ENCODE results near the gene NR5A2. TPM values are rescaled to one million over a fixed set of nuclear protein-coding genes. Genes with fewer than 3 reads are reported as not detected.

Gene NR5A2
- total RNA-seq, 2 donors from 2014 or later, result 51.1 to 53.6 TPM

DNA sequence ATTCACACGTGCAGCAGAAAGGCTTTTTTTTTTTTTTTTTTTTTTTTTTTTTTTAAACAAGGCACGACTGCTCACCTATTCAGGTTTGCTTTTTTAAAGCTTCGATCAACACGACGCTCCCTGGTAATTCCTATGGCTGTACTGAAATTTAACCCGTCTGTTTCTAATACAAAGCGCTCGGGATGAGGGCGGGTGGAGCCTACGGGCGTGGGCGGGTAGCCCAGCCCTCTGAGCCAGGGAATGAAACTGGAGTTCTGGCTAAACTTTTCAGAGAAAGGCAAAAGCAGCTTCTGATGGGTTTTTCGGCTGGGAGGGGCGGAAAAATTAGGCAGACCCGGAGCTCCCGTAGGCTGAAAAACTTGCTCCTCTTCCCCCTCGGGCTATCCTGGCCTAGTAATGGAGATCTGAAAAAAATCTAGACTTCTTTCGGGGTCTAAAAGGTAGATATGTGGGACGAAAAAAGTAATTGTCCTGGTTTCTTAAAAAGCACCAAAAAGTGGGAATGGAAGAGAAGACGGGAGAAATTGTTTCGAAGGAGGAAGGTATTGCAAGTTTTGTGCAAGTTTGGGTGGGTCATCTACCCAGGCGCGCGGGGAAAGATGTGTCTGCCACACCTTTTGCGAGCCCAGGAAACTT is 7.4 kb downstream of the NR5A2 start:
- peak; percentile 45 for ATAC-seq
- intact Hi-C loops (cut with DNase I, micrococcal nuclease), result no loop called here
- peak; percentile 47 to 62 for DNase-seq

DNA sequence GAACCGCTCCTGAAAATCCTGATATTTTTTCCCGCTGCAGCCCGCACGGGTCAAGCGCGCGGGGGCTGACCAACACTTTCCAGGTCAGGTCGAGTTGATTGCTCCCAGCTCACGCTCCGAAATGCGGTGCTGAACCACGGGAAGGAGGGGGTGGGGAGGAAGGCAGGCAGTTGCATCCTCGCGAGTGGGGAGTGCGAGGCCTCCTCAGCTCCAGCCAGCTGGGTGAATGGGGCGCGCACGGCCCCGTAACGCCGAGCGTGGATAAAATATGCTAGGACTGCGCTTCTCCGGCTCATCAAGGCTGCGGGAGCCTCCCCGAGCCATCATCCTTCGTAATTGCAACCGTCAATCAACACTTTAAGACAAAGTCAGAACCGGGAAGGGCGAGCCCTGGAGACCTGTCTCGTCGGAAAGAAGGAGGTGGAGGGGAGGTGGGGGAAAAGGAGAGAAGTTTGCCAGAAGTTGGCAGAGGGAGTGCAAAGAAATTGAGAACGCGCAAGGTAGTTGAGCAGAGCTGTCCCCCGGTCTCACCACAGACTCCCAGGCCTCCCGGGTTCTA is 8.0 kb downstream of the NR5A2 start:
- intact Hi-C loops (cut with DNase I, micrococcal nuclease), result no loop called here
- peak; percentile 1 for ATAC-seq
- no peak for DNase-seq

- ATAC-seq (no peak), DNase-seq (peak in 1 of 2 donors; percentile 46)
- intact Hi-C loops (cut with DNase I, micrococcal nuclease), result no loop called here
Observed at GRCh38 chr1:200035956-200036618, 8.6 kb downstream of the NR5A2 start.

GRCh38 chr1:200036619-200037270 is 9.2 kb downstream of the NR5A2 start:
- DNase-seq (peak; percentile 72 to 77), ATAC-seq (no peak)
- intact Hi-C loops (cut with DNase I, micrococcal nuclease), result no loop called here

GRCh38 chr1:200037501-200037900 is 10.0 kb downstream of the NR5A2 start:
- intact Hi-C loops (cut with DNase I, micrococcal nuclease), result no loop called here
- DNase-seq, result no peak
- no peak for ATAC-seq

- DNase-seq (no peak), ATAC-seq (no peak)
- intact Hi-C loops (cut with DNase I, micrococcal nuclease), result no loop called here
Observed at GRCh38 chr1:200037904-200038303, 10.4 kb downstream of the NR5A2 start.

- intact Hi-C loops (cut with DNase I, micrococcal nuclease), result no loop called here
- DNase-seq, result peak; percentile 39 to 52
- peak; percentile 1 for ATAC-seq
Observed at GRCh38 chr1:200038325-200038980, 10.9 kb downstream of the NR5A2 start.

- peak; percentile 34 to 60 for DNase-seq
- ATAC-seq, result peak; percentile 38
- intact Hi-C loops (cut with DNase I, micrococcal nuclease), result no loop called here
Observed at GRCh38 chr1:200038981-200039848, 11.7 kb downstream of the NR5A2 start.

GRCh38 chr1:200039849-200040474 is 12.5 kb downstream of the NR5A2 start:
- ATAC-seq, result peak; percentile 3
- intact Hi-C loops (cut with DNase I, micrococcal nuclease), result no loop called here
- DNase-seq, result no peak

GRCh38 chr1:200040481-200041138 is 13.1 kb downstream of the NR5A2 start:
- ATAC-seq (peak; percentile 59), DNase-seq (peak; percentile 60 to 71)
- intact Hi-C loops (cut with DNase I, micrococcal nuclease), result no loop called here

DNA sequence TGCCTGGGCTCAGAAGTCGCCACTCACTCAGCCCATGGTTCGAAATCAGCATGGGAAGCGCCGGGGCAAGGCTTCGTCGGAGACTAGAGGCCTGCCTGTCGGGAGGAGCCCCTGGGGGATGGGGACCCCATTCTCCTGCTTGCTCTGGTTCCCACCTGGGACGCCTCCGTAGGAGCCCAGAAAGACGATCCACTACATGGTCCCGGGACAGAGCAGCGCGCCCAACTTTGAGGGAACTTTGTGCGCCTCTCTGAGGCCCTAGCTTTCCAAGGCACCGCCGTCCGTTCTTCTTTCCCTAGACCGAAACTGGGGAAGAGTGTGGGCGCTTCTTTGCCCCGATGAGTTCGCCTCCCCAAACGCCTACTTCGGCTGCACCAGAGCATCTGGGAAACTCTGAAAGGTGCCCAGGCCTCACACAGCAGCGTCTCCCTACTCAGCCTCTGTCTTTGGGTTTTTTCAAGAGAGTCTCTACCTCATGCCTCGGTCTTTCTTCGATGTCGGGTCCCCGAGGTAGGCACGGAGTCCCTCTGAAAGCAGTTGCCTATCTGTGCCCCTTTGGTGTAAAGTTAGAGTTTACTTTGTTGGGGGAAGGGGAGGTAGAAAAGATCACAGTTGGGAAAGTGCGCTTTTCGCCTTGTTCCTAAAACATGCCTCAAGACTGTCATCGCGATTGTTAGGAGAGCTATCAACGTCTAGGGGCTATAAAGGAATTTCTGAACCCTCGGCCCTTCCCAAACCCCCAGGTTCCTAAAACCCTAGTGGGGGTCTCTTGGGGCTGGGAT is 14.0 kb downstream of the NR5A2 start:
- intact Hi-C loops (cut with DNase I, micrococcal nuclease), result no loop called here
- peak; percentile 6 for ATAC-seq
- no peak for DNase-seq

DNA sequence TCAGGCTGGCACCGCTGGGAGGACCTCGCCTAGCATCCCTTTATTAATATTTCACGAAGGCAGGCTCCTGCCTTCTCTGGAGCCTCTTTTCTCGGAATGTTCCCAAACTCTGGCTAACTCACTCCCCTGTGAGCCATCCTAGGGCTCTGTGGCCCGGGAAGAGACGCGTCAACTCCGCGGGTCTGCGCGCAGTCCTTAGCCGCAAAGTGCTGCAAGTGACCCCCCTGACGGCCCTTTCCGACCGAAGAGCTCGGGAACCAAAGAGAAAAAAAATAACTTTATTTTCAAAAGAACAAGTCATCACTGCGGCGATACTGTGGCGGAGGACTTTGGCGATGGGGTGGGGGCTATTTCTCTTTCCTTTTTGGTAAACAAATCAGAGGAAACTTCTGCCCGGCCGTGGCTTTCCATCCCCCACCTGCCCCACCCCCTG is 14.6 kb downstream of the NR5A2 start:
- ATAC-seq (no peak), DNase-seq (no peak)
- intact Hi-C loops (cut with DNase I, micrococcal nuclease), result no loop called here

GRCh38 chr1:200042552-200043335 is 15.2 kb downstream of the NR5A2 start:
- DNase-seq (peak; percentile 64 to 74), ATAC-seq (peak; percentile 54)
- intact Hi-C loops (cut with DNase I, micrococcal nuclease), result no loop called here

- DNase-seq (no peak), ATAC-seq (no peak)
- intact Hi-C loops (cut with DNase I, micrococcal nuclease), result no loop called here
Observed at GRCh38 chr1:200043336-200043668, 15.8 kb downstream of the NR5A2 start.

DNA sequence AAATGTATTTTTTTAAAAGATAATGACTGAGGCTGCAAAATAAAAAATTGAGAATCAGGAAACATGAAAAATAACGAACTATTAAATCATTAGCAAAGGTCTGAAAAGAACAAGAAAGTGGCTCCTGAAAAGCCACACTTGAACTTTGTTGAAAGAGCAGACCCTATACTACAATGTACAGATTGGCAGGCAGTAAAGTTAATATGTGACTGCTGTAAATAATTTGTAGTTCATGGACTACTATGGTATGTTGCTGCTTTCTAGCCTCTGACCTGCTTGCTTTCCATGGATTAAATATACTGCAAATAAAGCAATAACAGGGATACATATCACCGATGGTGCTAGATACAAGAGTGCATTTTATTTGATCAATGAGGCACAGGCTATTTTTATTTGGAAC is 18.6 kb downstream of the NR5A2 start:
- ATAC-seq, result no peak
- intact Hi-C loops (cut with DNase I, micrococcal nuclease), result no loop called here
- no peak for DNase-seq

- ATAC-seq (no peak), DNase-seq (no peak)
- intact Hi-C loops (cut with DNase I, micrococcal nuclease), result no loop called here
Observed at GRCh38 chr1:200048244-200048643, 20.7 kb downstream of the NR5A2 start.

Data from left colon (tissue), 2 donors.